ENCODE measurements around the gene COPS3. TPM values are rescaled to one million over a fixed set of nuclear protein-coding genes. Genes with fewer than 3 reads are reported as not detected.
A peak's percentile ranks its signal among the peaks of the same experiment; 100 is the strongest.

The COPS3 gene
- 57.8 to 65.0 TPM (median 63.5 TPM) in 3 replicates for total RNA-seq

GRCh38 chr17:17280613-17281549 lies at the start of gene COPS3:
COPS3 (minus strand) TSS chr17:17281246; CDS start chr17:17281186, 60 bp downstream.
- H3K4me3 Mint-ChIP-seq = peak within 1 kb of the TSS; percentile 94
- peak within 1 kb of the TSS; percentile 97 for H3K27ac Mint-ChIP-seq
- TF ChIP-seq CTCF (IDR thresholded peaks at IDR 0.05; ENCODE audit: unreplicated experiment) = no peak
- peaks cover 25% of the 10 kb centered on the region for H3K4me1 Mint-ChIP-seq
- DNase-seq (ENCODE audit: low spot score in 2 of 2, unreplicated experiment in 2 of 2) = peak; percentile 97 to 98
- H3K27me3 Mint-ChIP-seq (ENCODE audit: low read depth) = no peaks in the 10 kb centered on the region
- H3K36me3 Mint-ChIP-seq = no peaks in the 10 kb centered on the region
- no peaks in the 10 kb centered on the region for H3K9me3 Mint-ChIP-seq

GRCh38 chr17:17328251-17328650 lies 47.2 kb upstream of the COPS3 start:
- Mint-ChIP-seq H3K27ac (no peak overlapping the region), H3K36me3 (peaks cover under 1% of the 10 kb centered on the region), H3K27me3 (ENCODE audit: low read depth) (no peaks in the 10 kb centered on the region), H3K4me1 (no peaks in the 10 kb centered on the region), H3K9me3 (no peaks in the 10 kb centered on the region), H3K4me3 (no peak overlapping the region)
- DNase-seq (ENCODE audit: low spot score in 2 of 2, unreplicated experiment in 2 of 2) = no peak
- TF ChIP-seq CTCF (IDR thresholded peaks at IDR 0.05; ENCODE audit: unreplicated experiment) = no peak

- Mint-ChIP-seq H3K4me1 (no peaks in the 10 kb centered on the region), H3K9me3 (no peaks in the 10 kb centered on the region), H3K27ac (no peak overlapping the region), H3K27me3 (ENCODE audit: low read depth) (no peaks in the 10 kb centered on the region), H3K4me3 (no peak overlapping the region), H3K36me3 (no peaks in the 10 kb centered on the region)
- DNase-seq (ENCODE audit: low spot score in 2 of 2, unreplicated experiment in 2 of 2) = no peak
- TF ChIP-seq CTCF (IDR thresholded peaks at IDR 0.05; ENCODE audit: unreplicated experiment) = no peak
These were observed 45.3 kb upstream of the COPS3 start for GRCh38 chr17:17326275-17326875.

- H3K27ac Mint-ChIP-seq = no peak overlapping the region
- DNase-seq (ENCODE audit: low spot score in 2 of 2, unreplicated experiment in 2 of 2) = no peak
- no peak for TF ChIP-seq CTCF (IDR thresholded peaks at IDR 0.05; ENCODE audit: unreplicated experiment)
- H3K9me3 Mint-ChIP-seq = no peaks in the 10 kb centered on the region
- no peaks in the 10 kb centered on the region for H3K4me1 Mint-ChIP-seq
- no peak overlapping the region for H3K4me3 Mint-ChIP-seq
- no peaks in the 10 kb centered on the region for H3K27me3 Mint-ChIP-seq (ENCODE audit: low read depth)
- H3K36me3 Mint-ChIP-seq = no peaks in the 10 kb centered on the region
These were observed 44.8 kb upstream of the COPS3 start for GRCh38 chr17:17325816-17326215.

- H3K9me3 Mint-ChIP-seq = no peaks in the 10 kb centered on the region
- H3K27me3 Mint-ChIP-seq (ENCODE audit: low read depth) = no peaks in the 10 kb centered on the region
- TF ChIP-seq CTCF (IDR thresholded peaks at IDR 0.05; ENCODE audit: unreplicated experiment) = no peak
- no peak for DNase-seq (ENCODE audit: low spot score in 2 of 2, unreplicated experiment in 2 of 2)
- no peaks in the 10 kb centered on the region for H3K36me3 Mint-ChIP-seq
- H3K27ac Mint-ChIP-seq = no peak overlapping the region
- H3K4me1 Mint-ChIP-seq = no peaks in the 10 kb centered on the region
- H3K4me3 Mint-ChIP-seq = no peak overlapping the region
These were observed 44.2 kb upstream of the COPS3 start for GRCh38 chr17:17325228-17325627.
